Measurements from ENCODE around the gene STEAP4.
"Not testable (repeated sequence)": the region's sequence is repeated elsewhere in the genome, so short reads cannot be mapped to it uniquely, and the experiment has no call there.

STEAP4 gene

GRCh38 chr7:88264987-88265386 is 41.7 kb downstream of the STEAP4 start:
- not testable (repeated sequence) for DNase-seq

GRCh38 chr7:88262562-88262961 is 44.1 kb downstream of the STEAP4 start:
- DNase-seq = no peak

DNA sequence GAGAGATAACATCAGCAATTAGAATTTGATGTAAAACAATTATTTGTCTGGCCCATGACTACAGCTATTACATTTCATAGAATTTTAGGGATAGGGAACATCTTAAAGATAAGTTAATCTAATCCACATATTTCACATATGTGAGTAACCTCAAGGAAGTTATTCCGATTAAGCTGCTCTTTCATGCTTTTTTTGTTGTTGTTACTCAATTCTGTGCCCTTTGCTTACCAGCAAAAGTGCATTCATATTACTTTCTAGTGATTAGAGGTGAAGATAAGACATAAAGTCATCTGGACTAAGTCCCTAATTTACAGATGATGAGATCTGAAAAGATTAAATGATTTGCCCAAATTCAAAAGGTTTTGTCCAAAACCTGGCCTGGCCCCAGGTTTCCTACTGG is 46.0 kb downstream of the STEAP4 start:
- DNase-seq = no peak

GRCh38 chr7:88259656-88260380 is 46.9 kb downstream of the STEAP4 start:
- no peak for DNase-seq

GRCh38 chr7:88258296-88258695 is 48.4 kb downstream of the STEAP4 start:
- DNase-seq = not testable (repeated sequence)

- no peak for DNase-seq
Measured at GRCh38 chr7:88256906-88257305, 49.8 kb downstream of the STEAP4 start.

DNA sequence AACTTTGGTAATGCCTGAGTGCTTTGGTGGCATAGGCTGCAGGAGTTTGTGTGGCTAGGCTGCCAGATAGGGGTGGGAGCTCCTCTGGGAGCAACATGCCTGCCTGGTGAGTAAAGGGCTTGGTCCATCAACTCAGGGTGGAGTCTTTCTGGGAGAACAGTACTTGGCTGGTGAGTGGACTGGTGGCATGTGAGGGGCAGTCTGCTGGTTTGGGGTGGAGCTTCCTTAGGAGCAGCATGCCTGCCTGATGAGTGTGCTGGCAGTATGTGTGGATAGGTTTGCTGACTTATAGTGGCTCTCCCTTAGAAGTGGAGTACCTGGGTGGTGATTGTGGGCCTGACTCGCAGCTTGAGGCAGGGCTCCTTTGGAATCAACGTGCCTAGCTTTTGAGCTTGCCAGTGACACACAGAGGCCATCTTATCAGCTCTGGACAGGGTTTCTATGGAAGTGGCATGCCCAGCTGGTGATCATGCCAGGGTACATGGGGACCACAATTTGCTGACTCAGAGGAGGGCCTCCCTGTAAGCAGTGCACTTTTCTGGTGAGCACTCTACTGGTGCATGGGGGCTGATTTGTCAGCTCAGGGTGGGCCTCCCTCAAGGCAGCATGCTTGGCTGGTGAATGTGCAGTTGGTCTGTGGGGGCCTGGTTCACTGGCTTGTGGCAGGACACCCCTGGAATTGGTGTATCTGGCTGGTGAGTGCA is 51.8 kb downstream of the STEAP4 start:
- no peak for DNase-seq

DNA sequence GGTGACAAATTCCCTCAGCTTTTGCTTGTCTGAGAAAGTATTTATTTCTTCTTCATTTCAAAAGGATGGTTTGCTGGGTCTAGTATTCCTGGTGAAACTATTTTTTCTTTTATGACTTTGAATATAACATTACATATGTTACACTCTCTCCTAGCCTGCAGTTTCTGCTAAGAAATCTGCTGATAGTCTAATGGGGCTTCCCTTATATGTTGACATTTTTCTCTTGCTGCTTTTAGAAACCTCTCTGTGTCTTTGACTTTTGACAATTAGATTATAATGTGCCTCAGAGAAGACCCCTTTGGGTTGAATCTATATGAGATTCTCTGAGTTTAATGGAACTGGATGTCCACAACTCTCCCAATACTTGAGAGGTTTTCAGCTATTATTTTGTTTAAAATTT is 53.1 kb downstream of the STEAP4 start:
- DNase-seq = no peak

- DNase-seq = no peak
Measured at GRCh38 chr7:88244258-88244657, 62.4 kb downstream of the STEAP4 start.

DNA sequence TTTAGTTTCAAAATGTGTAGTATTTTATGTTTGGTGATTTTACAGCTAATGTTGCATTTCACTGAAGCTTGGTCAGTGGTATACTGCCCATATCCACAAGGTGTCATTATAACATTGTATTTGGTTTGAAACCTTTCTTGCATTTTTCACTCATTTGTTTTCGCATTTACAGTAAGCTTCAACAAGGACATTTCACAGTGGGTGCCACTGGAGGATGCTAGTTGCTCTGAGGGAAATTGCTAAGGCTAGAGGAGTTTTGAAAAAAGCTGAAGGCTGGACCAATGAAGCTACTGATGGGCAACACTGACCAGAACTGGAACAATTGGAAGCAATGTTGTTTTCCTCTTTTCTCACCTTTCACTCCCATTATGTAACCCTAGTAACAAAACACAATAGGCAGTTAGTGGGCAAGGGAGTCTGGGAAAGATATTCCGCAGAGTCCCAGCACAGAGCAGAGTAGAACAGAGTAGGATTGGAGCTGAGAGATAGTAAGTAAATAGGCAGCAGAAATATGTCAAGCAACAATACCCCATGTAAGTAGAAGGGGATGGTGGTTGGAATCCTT is 63.3 kb downstream of the STEAP4 start:
- DNase-seq = no peak

DNA sequence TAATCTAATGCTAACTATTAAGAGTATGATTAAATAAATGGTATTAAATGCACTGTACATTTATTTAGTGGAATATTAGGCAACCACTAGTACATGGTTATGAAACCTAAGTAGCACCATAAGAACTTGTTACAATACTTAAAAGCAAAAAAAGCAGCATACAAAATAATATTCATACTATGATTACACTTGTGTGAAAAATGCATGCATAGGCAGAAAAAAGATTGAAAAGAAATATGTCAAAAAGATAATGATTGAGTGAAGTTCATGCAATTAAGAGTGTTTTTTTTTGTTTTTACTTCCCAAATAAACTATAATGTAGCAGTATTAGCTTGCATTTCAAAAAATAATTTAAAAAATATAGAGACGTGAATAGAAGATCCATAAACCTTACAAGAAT is 66.8 kb downstream of the STEAP4 start:
- no peak for DNase-seq

DNA sequence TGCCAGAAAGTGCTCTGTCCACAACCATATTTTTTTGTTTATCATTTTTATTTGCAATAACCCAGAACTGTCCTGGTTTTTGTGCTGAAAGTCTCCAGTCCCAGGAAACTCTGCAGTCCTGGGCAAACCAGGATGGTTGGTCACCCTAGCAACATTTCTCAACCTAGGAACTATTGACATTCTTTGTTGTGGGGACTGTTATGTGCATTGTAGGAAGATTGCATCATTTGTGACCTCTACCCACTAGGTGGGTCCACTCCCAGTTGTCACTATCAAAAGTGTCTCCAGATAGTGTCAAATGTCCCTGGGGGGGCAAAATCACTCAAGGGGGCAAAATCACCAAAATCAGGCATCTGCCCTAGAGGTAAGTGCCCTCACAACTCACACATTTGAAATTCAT is 72.9 kb downstream of the STEAP4 start:
- DNase-seq = no peak

DNA sequence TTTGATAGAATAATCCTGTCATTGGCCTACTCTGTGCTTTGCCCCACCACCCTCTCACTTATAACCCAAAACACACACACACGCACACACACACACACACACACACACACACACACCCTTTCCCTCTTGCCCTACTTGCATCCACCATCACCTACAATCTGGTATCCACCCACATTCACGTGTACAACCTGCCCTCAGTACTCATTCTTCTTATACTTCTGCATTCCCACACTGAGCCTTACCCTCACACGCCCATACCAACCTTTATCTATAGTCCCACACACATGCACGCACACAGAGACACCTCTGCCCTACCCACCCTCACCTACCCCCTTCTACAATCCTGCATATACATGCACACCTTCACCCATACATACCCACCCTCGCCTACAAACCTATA is 76.0 kb downstream of the STEAP4 start:
- no peak for DNase-seq

DNA sequence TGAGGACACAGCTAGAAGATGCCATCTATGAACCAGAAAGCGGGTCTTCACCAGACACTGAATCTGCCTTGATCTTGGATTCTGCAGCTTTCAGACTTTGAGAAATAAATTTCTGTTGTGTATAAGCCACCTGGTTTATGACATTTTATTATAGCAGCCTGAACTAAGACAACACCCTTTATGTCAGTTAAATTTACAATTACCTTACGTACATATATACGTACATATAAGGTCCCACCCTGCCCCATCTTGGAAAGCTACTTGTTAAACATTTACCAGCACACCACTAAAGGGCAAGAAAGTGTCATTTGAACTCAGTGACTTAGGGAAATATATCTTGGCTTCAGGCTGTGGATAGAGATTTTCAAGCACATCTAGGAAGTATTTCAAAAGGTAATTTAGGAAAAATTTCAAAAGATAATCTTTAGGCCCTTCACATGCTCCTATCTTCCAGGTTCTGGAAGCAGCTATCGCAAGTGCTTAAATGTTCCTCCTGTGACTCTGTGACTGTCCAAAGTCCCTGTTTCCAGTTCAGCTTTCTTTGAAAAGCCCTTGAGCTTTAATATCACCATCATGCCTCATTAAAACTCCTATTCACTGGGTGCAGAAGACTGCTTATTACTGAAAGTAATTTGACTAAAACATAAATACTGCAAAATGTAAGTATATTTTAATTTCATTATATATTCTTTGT is 77.2 kb downstream of the STEAP4 start:
- DNase-seq = no peak

DNA sequence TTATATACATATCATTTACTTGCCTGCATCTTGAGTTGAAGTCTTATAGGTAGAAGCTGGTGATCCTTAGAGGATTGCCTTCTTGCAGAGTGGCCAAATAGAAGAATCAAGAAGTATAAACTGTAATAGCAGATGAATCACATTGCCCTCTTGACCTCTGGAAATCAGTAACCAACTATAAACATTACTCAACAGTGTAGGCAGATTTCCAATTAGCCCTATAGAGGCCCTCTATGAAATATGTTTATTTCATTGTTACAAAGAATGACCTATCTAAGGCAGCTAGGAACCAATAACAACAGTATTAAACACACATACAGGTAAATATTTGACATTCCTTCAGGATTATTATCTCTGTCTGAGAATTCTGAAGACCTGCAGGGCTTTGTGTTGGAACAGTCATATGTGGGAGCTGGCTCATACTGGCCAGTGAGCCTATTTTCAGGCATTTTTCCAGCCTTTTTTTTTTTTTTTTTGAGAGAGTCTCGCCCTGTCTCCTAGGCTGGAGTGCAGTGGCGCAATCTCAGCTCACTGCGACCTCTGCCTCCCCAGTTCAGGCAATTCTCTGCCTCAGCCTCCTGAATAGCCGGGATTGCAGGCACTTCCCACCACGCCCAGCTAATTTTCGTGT is 79.7 kb downstream of the STEAP4 start:
- DNase-seq = no peak

DNA sequence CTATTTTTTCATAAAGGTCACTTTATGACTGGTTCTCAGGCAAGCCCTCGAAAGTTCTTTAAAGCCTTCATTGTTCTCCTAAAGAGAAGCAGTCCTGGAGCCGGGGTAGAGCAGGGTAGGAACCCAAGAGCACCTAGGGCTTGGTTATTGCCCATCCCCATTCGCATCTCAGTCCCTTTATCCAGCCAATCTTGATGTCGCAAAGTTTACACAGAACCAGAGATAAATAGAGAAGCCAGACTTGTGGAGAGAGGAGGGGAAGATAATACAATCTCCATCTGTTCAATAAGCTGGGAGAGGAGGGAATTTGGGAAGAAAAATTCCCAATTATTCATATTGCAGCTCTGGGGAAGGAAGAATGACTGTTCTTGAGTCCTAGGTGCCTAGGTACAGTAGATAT is 80.5 kb downstream of the STEAP4 start:
- no peak for DNase-seq

DNA sequence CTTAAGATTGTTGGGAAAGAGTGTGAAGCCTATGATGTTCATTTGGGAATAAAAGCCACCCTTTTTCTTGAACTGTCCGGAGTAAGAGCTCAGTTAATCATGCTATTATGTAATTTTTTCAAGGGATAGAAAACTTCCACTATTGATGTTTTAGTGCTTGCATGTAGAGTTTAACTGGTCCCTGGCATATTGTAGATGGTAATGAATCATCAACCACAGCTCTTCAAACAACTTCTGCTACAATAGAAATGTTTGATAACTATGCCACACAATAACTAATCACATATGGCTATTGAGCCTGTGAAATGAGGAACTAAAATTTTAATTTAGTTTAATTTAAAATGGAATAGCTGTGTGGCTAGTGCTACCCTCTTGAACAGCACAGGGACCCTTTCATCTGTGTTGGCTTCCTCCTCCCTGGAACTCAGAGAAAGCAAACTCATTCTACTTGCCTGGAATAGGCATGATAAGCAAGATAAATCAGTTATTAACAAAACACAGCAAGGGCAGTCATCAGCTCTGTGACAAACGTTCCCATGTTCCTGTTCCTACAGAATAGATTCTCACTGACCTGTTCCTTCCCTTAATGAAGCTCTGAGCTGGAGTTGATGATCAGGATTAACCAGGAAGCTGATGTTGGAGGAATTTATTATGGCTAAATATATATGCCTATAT is 82.0 kb downstream of the STEAP4 start:
- no peak for DNase-seq

DNA sequence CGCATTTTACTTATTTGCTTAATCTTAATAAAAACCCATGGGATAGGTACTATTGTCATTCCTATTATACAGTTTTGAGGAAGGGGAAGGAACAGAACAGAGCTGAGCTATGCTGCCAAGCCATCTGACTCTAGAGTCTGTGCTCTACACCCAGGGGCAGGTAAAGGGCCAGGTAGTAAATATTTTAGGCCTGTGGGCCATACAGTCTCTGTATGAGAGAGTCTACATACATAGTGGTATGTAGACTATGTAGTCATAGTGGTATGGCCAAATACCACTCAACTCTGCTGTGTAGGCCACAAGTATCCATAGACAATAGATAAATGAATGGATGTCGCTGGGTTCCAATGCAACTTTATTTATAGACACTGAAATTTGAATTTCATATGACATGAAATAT is 83.4 kb downstream of the STEAP4 start:
- DNase-seq = no peak

Data from stimulated activated CD4-positive, alpha-beta T cell treated with anti-CD3 and anti-CD28 coated beads, Interleukin-4, amount 100 ng/mL, for 1 hour (primary cell).